ENCODE data around the gene NAIF1. TPM values are rescaled to one million over a fixed set of nuclear protein-coding genes. Genes with fewer than 3 reads are reported as not detected.

The NAIF1 gene
- total RNA-seq, 1 experiment from 2014 or later, result 14.6 TPM

DNA sequence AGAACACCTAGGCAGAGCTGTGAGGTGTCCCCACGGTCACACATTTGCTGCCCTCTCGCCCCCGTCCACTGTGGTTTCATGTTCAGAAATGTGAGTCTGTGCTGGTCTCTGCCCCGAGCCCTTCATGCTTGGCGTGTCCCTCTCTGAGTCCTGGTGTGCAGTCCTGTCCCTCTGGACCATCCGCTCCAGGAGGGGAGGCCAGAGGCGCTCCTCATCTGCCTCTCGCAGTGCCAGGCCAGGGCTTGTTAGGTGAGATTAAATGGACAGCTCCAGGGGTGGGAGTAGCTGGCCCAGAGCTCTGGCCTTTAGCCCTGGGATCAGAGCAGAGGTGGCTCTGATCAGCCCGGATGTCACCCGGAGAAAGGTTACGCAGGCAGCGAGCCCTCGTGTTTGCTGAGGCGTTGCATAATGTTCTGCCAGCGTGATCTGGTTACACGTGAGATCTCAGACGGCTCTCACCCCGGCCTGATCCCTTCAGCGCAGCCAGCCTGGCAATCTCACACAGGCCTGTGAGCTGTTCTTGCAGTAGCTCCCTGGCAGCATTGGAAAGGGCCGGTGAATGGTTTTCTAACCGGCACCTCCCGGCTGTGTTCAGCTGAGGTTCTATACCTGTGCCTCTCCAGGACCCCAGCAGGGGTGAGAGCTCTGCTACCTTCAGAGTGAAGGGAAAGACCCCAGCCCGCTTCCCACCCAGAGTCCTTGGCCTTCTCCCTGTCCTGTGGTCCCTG lies 35.9 kb upstream of the NAIF1 start:
- POLR2A ChIA-PET, result no interaction called here
- intact Hi-C loops (cut with micrococcal nuclease; ENCODE audit: unreplicated experiment), result no loop called here

DNA sequence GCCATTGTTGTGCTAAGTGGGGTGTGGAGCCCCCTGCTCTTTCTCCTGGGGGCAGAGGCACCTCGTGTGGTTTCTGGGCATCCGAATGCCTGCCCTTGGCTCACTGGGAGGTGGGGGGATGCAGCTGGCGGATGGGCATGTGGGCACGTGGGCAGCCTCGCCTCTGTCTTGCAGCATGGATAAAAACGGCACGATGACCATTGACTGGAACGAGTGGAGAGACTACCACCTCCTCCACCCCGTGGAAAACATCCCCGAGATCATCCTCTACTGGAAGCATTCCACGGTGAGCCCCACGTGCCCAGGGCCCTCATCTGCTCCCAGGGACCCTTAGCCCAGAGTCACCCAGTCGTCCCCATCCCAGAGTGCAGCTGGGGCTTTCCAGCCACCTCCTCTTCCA lies 35.1 kb upstream of the NAIF1 start:
- no peak for DNase-seq (ENCODE audit: low read depth, low spot score)
- H3K4me1 ChIP-seq (ENCODE audit: control insufficient read depth, insufficient read depth, low read length), result peaks cover 13% of the 10 kb centered on the region
- in situ Hi-C loops (cut with HindIII; ENCODE audit: low pct_unique_long_range_greater_than_20kb, low sequenced_read_pairs) (no loop called here), intact Hi-C loops (cut with micrococcal nuclease; ENCODE audit: unreplicated experiment) (no loop called here)
- POLR2A ChIA-PET, result no interaction called here
- ATAC-seq, result no peak
- TF ChIP-seq TCF7L2 (IDR thresholded peaks at IDR 0.05; ENCODE audit: low read depth, low read length), result no peak
- TF ChIP-seq, protein P1, sequence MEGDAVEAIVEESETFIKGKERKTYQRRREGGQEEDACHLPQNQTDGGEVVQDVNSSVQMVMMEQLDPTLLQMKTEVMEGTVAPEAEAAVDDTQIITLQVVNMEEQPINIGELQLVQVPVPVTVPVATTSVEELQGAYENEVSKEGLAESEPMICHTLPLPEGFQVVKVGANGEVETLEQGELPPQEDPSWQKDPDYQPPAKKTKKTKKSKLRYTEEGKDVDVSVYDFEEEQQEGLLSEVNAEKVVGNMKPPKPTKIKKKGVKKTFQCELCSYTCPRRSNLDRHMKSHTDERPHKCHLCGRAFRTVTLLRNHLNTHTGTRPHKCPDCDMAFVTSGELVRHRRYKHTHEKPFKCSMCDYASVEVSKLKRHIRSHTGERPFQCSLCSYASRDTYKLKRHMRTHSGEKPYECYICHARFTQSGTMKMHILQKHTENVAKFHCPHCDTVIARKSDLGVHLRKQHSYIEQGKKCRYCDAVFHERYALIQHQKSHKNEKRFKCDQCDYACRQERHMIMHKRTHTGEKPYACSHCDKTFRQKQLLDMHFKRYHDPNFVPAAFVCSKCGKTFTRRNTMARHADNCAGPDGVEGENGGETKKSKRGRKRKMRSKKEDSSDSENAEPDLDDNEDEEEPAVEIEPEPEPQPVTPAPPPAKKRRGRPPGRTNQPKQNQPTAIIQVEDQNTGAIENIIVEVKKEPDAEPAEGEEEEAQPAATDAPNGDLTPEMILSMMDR (IDR thresholded peaks at IDR 0.05), result no peak
- BruUV-seq (replicated peaks), result no TSS peak
- H3K27me3 ChIP-seq (ENCODE audit: control insufficient read depth, insufficient read depth, low read length), result no peaks in the 10 kb centered on the region
- no peaks in the 10 kb centered on the region for H3K36me3 ChIP-seq (ENCODE audit: control insufficient read depth, insufficient read depth, low read length)
- CTCF ChIA-PET, result no interaction called here
- no peak overlapping the region for H3K4me3 ChIP-seq (ENCODE audit: low read depth in 2 of 2, low read length in 2 of 2)
- H3K27ac ChIP-seq (ENCODE audit: low read length), result no peak overlapping the region
- no peaks in the 10 kb centered on the region for H3K9me3 ChIP-seq (ENCODE audit: control insufficient read depth, insufficient read depth, low read depth, low read length)

More for the DNA sequence above, 35.9 kb upstream of the NAIF1 start:
- Histone ChIP-seq H3K9me3 (ENCODE audit: control insufficient read depth, insufficient read depth, low read depth, low read length) (no peaks in the 10 kb centered on the region), H3K4me1 (ENCODE audit: control insufficient read depth, insufficient read depth, low read length) (peaks cover 7% of the 10 kb centered on the region), H3K27ac (ENCODE audit: low read length) (no peak overlapping the region), H3K4me3 (ENCODE audit: low read depth in 2 of 2, low read length in 2 of 2) (no peak overlapping the region), H3K36me3 (ENCODE audit: control insufficient read depth, insufficient read depth, low read length) (no peaks in the 10 kb centered on the region), H3K27me3 (ENCODE audit: control insufficient read depth, insufficient read depth, low read length) (no peaks in the 10 kb centered on the region)
- in situ Hi-C loops (cut with HindIII; ENCODE audit: low pct_unique_long_range_greater_than_20kb, low sequenced_read_pairs), result no loop called here
- no TSS peak for BruUV-seq (replicated peaks)
- ATAC-seq (peak; percentile 49; the same call in 1 of the 2 replicates), DNase-seq (ENCODE audit: low read depth, low spot score) (no peak)
- CTCF ChIA-PET, result interaction anchor here (0.6 kb wide), 1 partner anchor 85 kb away, joined by 8 read pairs; no protein-coding TSS in a partner anchor
- TF ChIP-seq, protein P1 (IDR thresholded peaks at IDR 0.05), result no peak

DNA sequence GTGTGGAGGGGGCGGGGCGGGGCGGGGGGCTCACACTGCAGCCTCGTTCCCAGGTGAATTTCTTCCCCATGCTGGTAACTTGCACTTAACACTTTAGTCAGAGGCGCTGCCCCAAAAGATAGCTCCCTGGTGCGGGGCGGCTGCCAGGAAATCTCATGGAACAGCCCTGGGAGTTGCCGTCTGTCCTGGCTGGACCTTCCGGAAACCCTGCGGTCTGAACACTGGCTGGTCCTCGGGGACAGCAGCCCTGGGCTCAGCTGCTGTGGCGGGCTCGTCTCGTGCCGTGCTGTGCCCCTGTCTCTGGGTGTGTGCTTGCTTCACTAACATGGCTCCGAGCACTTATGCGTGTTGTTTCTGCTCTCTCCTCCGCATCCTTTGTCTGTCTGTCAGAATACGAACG lies 34.6 kb upstream of the NAIF1 start:
- no peak for TF ChIP-seq TCF7L2 (IDR thresholded peaks at IDR 0.05; ENCODE audit: low read depth, low read length)
- TF ChIP-seq, protein P1 (IDR thresholded peaks at IDR 0.05), result no peak
- TF ChIP-seq POLR2AphosphoS5 (IDR thresholded peaks at IDR 0.05; ENCODE audit: low read depth, low read length), result no peak
- TF ChIP-seq, protein P2, sequence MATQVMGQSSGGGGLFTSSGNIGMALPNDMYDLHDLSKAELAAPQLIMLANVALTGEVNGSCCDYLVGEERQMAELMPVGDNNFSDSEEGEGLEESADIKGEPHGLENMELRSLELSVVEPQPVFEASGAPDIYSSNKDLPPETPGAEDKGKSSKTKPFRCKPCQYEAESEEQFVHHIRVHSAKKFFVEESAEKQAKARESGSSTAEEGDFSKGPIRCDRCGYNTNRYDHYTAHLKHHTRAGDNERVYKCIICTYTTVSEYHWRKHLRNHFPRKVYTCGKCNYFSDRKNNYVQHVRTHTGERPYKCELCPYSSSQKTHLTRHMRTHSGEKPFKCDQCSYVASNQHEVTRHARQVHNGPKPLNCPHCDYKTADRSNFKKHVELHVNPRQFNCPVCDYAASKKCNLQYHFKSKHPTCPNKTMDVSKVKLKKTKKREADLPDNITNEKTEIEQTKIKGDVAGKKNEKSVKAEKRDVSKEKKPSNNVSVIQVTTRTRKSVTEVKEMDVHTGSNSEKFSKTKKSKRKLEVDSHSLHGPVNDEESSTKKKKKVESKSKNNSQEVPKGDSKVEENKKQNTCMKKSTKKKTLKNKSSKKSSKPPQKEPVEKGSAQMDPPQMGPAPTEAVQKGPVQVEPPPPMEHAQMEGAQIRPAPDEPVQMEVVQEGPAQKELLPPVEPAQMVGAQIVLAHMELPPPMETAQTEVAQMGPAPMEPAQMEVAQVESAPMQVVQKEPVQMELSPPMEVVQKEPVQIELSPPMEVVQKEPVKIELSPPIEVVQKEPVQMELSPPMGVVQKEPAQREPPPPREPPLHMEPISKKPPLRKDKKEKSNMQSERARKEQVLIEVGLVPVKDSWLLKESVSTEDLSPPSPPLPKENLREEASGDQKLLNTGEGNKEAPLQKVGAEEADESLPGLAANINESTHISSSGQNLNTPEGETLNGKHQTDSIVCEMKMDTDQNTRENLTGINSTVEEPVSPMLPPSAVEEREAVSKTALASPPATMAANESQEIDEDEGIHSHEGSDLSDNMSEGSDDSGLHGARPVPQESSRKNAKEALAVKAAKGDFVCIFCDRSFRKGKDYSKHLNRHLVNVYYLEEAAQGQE (IDR thresholded peaks at IDR 0.05; ENCODE audit: insufficient read depth in 1 of 2, low read depth in 2 of 2, low read length in 1 of 2), result no peak
- no peak for TF ChIP-seq SIN3A (IDR thresholded peaks at IDR 0.05; ENCODE audit: borderline replicate concordance, insufficient read depth, low read depth, low read length)
- no peak overlapping the region for H3K27ac ChIP-seq (ENCODE audit: low read length)
- H3K4me3 ChIP-seq (ENCODE audit: low read depth in 2 of 2, low read length in 2 of 2), result no peak overlapping the region
- BruUV-seq (replicated peaks), result no TSS peak
- intact Hi-C loops (cut with micrococcal nuclease; ENCODE audit: unreplicated experiment) (no loop called here), in situ Hi-C loops (cut with HindIII; ENCODE audit: low pct_unique_long_range_greater_than_20kb, low sequenced_read_pairs) (no loop called here)
- peaks cover 13% of the 10 kb centered on the region for H3K4me1 ChIP-seq (ENCODE audit: control insufficient read depth, insufficient read depth, low read length)
- POLR2A ChIA-PET, result no interaction called here
- no peaks in the 10 kb centered on the region for H3K36me3 ChIP-seq (ENCODE audit: control insufficient read depth, insufficient read depth, low read length)
- H3K9me3 ChIP-seq (ENCODE audit: control insufficient read depth, insufficient read depth, low read depth, low read length), result no peaks in the 10 kb centered on the region
- CTCF ChIA-PET, result no interaction called here
- no peak for DNase-seq (ENCODE audit: low read depth, low spot score)
- H3K27me3 ChIP-seq (ENCODE audit: control insufficient read depth, insufficient read depth, low read length), result no peaks in the 10 kb centered on the region
- no peak for ATAC-seq
